Psoas muscle (tissue), 8 donors: ENCODE results near the gene STT3A. TPM values are rescaled to one million over a fixed set of nuclear protein-coding genes. Genes with fewer than 3 reads are reported as not detected.

Experiments
- ATAC-seq, 4 donors: fragments of 200-7000 bp; cut with Tn5 transposase; one replicate each; pipeline ENCODE4 v1.9.1; 2020; ENCODE audit warnings: moderate library complexity in 3 of 4, mild to moderate bottlenecking in 2 of 4
- DNase-seq, 2 donors: peaks; one replicate each; pipeline ENCODE4 v3.0.0-alpha.2; 2020
- H3K27ac ChIP-seq: fragments of 200-600 bp; one replicate; pipeline ENCODE4 v1.8.0; 2022
- H3K27me3 ChIP-seq, 3 donors: fragments of 200-600 bp in 1 of 3; one replicate each; pipeline versions ENCODE4 v1.6.1 to v1.8.0; 2013 to 2022; ENCODE audit warnings: low read length in 2 of 3, mild to moderate bottlenecking in 2 of 3, moderate library complexity in 1 of 3; ENCODE audit not compliant: insufficient read depth in 3 of 3
- H3K36me3 ChIP-seq, 2 donors: fragments of 200-600 bp in 1 of 2; one replicate each; pipeline versions ENCODE4 v1.6.1 to v1.8.0; 2013 to 2022; ENCODE audit warnings: low read depth in 1 of 2, mild to moderate bottlenecking in 1 of 2, moderate library complexity in 1 of 2; ENCODE audit not compliant: insufficient read depth in 1 of 2
- H3K4me1 ChIP-seq: fragments of 200-600 bp; one replicate; pipeline ENCODE4 v1.8.0; 2022
- H3K4me3 ChIP-seq: fragments of 200-600 bp; one replicate; pipeline ENCODE4 v1.8.0; 2022; ENCODE audit warnings: mild to moderate bottlenecking
- H3K9me3 ChIP-seq: fragments of 200-600 bp; one replicate; pipeline ENCODE4 v1.8.0; 2022
- WGBS, 3 donors: extraction: QIAGEN DNeasy Blood & Tissue Kit; methylation state at CpG; one replicate each; pipeline versions ENCODE4 v1.1.6 to v1.1.7; 2013; 5-methylcytosine and 5-hydroxymethylcytosine counted together
- intact Hi-C, 2 donors: fragments of 100-400 bp; cut with DNase I; formaldehyde crosslinking; loops; one replicate each; pipeline versions ENCODE4 v1.11.0 to v1.14.2; 2022
- polyA plus RNA-seq, 3 donors: library from polyadenylated mRNA; stranded (reverse); fragments of 200-250 nt; gene quantifications; one replicate each; pipeline ENCODE4 v1.2.3, GENCODE V29; 2013
- total RNA-seq, 4 donors: library from RNA; stranded (reverse); fragmentation: NEBNext Ultra II Directional in 2 of 4; extraction: Animal tissue kit (Norgen Biotek cat#: 25700) in 2 of 4; gene quantifications; one replicate each; pipeline versions ENCODE4 v1.2.1 to v1.2.4, GENCODE V29; 2021 to 2023
- TF ChIP-seq, protein P1 (sequence below): fragments of 200-600 bp; IDR thresholded peaks from one replicate; pipeline ENCODE4 v1.8.0; 2022; ENCODE audit warnings: antibody characterized with exemption
- donor health status: healthy with polysubstance abuse.
- donor health status: DM: no; HTN: no; CAD: no; lungs with moderate emphysema.
- donor health status: Bipolar disorder and iron deficiency.
- donor health status: healthy.
- donor health status: DM: yes; HTN: yes; CAD: no.
- donor health status: DM: no; HTN: no; CAD: no.
- donor health status: DM: no; HTN: no; CAD: no.
- donor health status: DM: yes; HTN: yes; CAD: no.

The STT3A gene
- total and polyA plus RNA-seq, 7 donors: 23.3 to 58.9 (median 31.4) TPM

GRCh38 chr11:125588505-125588904 is 4.1 kb upstream of the STT3A start:
- TF ChIP-seq, protein P1, sequence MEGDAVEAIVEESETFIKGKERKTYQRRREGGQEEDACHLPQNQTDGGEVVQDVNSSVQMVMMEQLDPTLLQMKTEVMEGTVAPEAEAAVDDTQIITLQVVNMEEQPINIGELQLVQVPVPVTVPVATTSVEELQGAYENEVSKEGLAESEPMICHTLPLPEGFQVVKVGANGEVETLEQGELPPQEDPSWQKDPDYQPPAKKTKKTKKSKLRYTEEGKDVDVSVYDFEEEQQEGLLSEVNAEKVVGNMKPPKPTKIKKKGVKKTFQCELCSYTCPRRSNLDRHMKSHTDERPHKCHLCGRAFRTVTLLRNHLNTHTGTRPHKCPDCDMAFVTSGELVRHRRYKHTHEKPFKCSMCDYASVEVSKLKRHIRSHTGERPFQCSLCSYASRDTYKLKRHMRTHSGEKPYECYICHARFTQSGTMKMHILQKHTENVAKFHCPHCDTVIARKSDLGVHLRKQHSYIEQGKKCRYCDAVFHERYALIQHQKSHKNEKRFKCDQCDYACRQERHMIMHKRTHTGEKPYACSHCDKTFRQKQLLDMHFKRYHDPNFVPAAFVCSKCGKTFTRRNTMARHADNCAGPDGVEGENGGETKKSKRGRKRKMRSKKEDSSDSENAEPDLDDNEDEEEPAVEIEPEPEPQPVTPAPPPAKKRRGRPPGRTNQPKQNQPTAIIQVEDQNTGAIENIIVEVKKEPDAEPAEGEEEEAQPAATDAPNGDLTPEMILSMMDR: no peak
- no peaks in the 10 kb centered on the region for H3K27me3 ChIP-seq
- H3K4me3 ChIP-seq: no peak overlapping the region
- no peaks in the 10 kb centered on the region for H3K9me3 ChIP-seq
- H3K4me1 ChIP-seq: peaks cover 4% of the 10 kb centered on the region
- H3K36me3 ChIP-seq: peaks cover 4 to 19% of the 10 kb centered on the region in 2 donors
- DNase-seq (no peak), ATAC-seq (no peak)
- 32 to 39% (median 39%) methylated on average over 3 of the region's 3 CpGs for WGBS, 3 donors
- no peak overlapping the region for H3K27ac ChIP-seq
- intact Hi-C loops: no loop called here

GRCh38 chr11:125591649-125592304 is 875 bp upstream of the STT3A start:
- no peaks in the 10 kb centered on the region for H3K9me3 ChIP-seq
- H3K36me3 ChIP-seq: peaks cover 0 to 10% of the 10 kb centered on the region in 2 donors
- TF ChIP-seq, protein P1: no peak
- peak; percentile 21 to 57 (median 30) for ATAC-seq
- H3K4me1 ChIP-seq: peaks cover 20% of the 10 kb centered on the region
- H3K27ac ChIP-seq: peak overlapping the region; percentile 96
- H3K27me3 ChIP-seq: no peaks in the 10 kb centered on the region
- WGBS, 3 donors: 2% methylated on average over 26 to 30 of the region's 30 CpGs
- DNase-seq: peak; percentile 25 to 69
- intact Hi-C loops: loop anchor here (2.0 to 10.0 kb wide), 4 partner anchors 33 to 673 kb away; partner anchors contain the start of genes CHEK1 (in 2 of the 2), FOXRED1 (in 1 of the 2) and SRPRA (in 1 of the 2)
- H3K4me3 ChIP-seq: peak overlapping the region; percentile 70

GRCh38 chr11:125593114-125593820 is 615 bp downstream of the STT3A start:
- intact Hi-C loops: loop anchor here (2.0 to 10.0 kb wide), 4 partner anchors 32 to 672 kb away; partner anchors contain the start of genes CHEK1 (in 2 of the 2), FOXRED1 (in 1 of the 2) and SRPRA (in 1 of the 2)
- TF ChIP-seq, protein P1: no peak
- H3K36me3 ChIP-seq: peaks cover 3 to 25% of the 10 kb centered on the region in 2 donors

GRCh38 chr11:125594958-125595357 is 2.3 kb downstream of the STT3A start:
- no peaks in the 10 kb centered on the region for H3K27me3 ChIP-seq
- TF ChIP-seq, protein P1: no peak
- H3K9me3 ChIP-seq: no peaks in the 10 kb centered on the region
- H3K27ac ChIP-seq: no peak overlapping the region
- 59 to 80% (median 73%) methylated on average over 3 of the region's 3 CpGs for WGBS, 3 donors
- H3K4me1 ChIP-seq: peaks cover 20% of the 10 kb centered on the region
- ATAC-seq (no peak), DNase-seq (no peak)
- intact Hi-C loops: loop anchor here (5.0 to 10.0 kb wide), 3 partner anchors 32 to 670 kb away; partner anchors contain the start of genes CHEK1 (in 1 of the 2), FOXRED1 (in 1 of the 2) and SRPRA (in 1 of the 2)
- H3K36me3 ChIP-seq: peaks cover 3 to 42% of the 10 kb centered on the region in 2 donors
- H3K4me3 ChIP-seq: no peak overlapping the region

More at GRCh38 chr11:125593114-125593820, 615 bp downstream of the STT3A start:
- ATAC-seq (peak in 2 of 4 donors; percentile 6 to 25), DNase-seq (no peak)
- peaks cover 20% of the 10 kb centered on the region for H3K4me1 ChIP-seq
- 0 to 1% (median 1%) methylated on average over 18 of the region's 18 CpGs for WGBS, 3 donors
- H3K27me3 ChIP-seq: no peaks in the 10 kb centered on the region
- peak overlapping the region; percentile 70 for H3K4me3 ChIP-seq
- no peaks in the 10 kb centered on the region for H3K9me3 ChIP-seq
- H3K27ac ChIP-seq: peak overlapping the region; percentile 81
